BLaER1 treated with 17β-estradiol and CSF1 and Interleukin-3, amounts not matched to agents 10 nM and 100 nM (cell line): ENCODE results near the gene LENEP.
"Not testable (repeated sequence)": the region's sequence is repeated elsewhere in the genome, so short reads cannot be mapped to it uniquely, and the experiment has no call there.

ENCODE experiments used
- H3K27ac ChIP-seq, 11 experiments: shearing (Covaris generic); formaldehyde crosslinking; 2 replicates each; pipeline ENCODE4 v1.8.1; 2022
- H3K27me3 ChIP-seq, 11 experiments: shearing (Covaris generic); formaldehyde crosslinking; 2 replicates each; pipeline ENCODE4 v1.8.1; 2022
- H3K36me3 ChIP-seq, 11 experiments: shearing (Covaris generic); formaldehyde crosslinking; 2 replicates each; pipeline ENCODE4 v1.8.1; 2022
- H3K4me1 ChIP-seq, 10 experiments: shearing (Covaris generic); formaldehyde crosslinking; 2 replicates each; pipeline ENCODE4 v1.8.1; 2022
- H3K4me2 ChIP-seq, 11 experiments: shearing (Covaris generic); formaldehyde crosslinking; 2 replicates each; pipeline ENCODE4 v1.8.1; 2022
- H3K4me3 ChIP-seq, 10 experiments: shearing (Covaris generic); formaldehyde crosslinking; 2 replicates each; pipeline ENCODE4 v1.8.1; 2022
- H3K9ac ChIP-seq, 11 experiments: shearing (Covaris generic); formaldehyde crosslinking; 2 replicates each; pipeline ENCODE4 v1.8.1; 2022
- H3K9me3 ChIP-seq, 11 experiments: shearing (Covaris generic); formaldehyde crosslinking; replicated peaks in 1 of 11; 2 replicates each; pipeline ENCODE4 v1.8.1; 2022
- H4K20me1 ChIP-seq, 11 experiments: shearing (Covaris generic); formaldehyde crosslinking; 2 replicates each; pipeline ENCODE4 v1.8.1; 2022
- Cebpa-rat ChIP-seq, 11 experiments: shearing (Covaris generic); IDR thresholded peaks; 2 replicates each; pipeline ENCODE4 v1.8.1; 2022

LENEP gene

GRCh38 chr1:154975409-154976059 lies 17.9 kb upstream of the LENEP start:
- TF ChIP-seq Cebpa-rat (IDR thresholded peaks at IDR 0.05): no peak
- Histone ChIP-seq H3K9ac (peak overlapping the region; percentile 79 to 99 (median 91)), H3K27ac (peak overlapping the region; percentile 65 to 100 (median 96)), H3K4me1 (peaks cover 50 to 61% (median 55%) of the 10 kb centered on the region in 10 experiments), H3K36me3 (peaks cover 0 to 39% (median 25%) of the 10 kb centered on the region in 11 experiments; a peak in 19 of 22 replicates), H3K4me3 (peak overlapping the region; percentile 64 to 86 (median 69)), H3K4me2 (peak overlapping the region; percentile 81 to 95 (median 91)), H4K20me1 (peaks cover 4 to 28% (median 20%) of the 10 kb centered on the region in 11 experiments; a peak in 16 of 22 replicates), H3K27me3 (no peaks in the 10 kb centered on the region), H3K9me3 (no peaks in the 10 kb centered on the region)

DNA sequence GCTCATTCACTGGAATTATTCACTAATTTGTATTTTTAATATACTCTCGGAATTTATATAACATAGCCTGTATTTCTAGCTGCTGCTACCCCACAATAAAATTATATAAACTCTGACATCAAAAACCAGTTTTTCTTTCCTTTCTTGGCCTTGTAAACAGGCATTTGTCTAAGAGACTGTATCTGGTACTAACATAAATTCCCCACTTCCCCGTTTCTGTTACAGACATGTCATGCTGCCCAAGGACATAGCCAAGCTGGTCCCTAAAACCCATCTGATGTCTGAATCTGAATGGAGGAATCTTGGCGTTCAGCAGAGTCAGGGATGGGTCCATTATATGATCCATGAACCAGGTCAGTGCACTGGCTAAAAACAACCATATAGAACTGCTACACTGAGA lies 15.6 kb upstream of the LENEP start:
- not testable (repeated sequence) for H3K27me3 ChIP-seq, H3K4me3 ChIP-seq, H4K20me1 ChIP-seq, H3K9me3 ChIP-seq
- H3K36me3 ChIP-seq: peaks cover 0 to 52% (median 33%) of the 10 kb centered on the region in 11 experiments; a peak in 19 of 22 replicates
- H3K4me2 ChIP-seq: peak overlapping the region; percentile 81 to 95 (median 91); a peak in 21 of 22 replicates
- peak overlapping the region; percentile 42 to 99 (median 91); a peak in 13 of 22 replicates for H3K9ac ChIP-seq
- H3K4me1 ChIP-seq: peaks cover 38 to 56% (median 43%) of the 10 kb centered on the region in 10 experiments
- H3K27ac ChIP-seq: peak overlapping the region in 10 of 11 experiments; percentile 7 to 98 (median 77); a peak in 17 of 22 replicates

DNA sequence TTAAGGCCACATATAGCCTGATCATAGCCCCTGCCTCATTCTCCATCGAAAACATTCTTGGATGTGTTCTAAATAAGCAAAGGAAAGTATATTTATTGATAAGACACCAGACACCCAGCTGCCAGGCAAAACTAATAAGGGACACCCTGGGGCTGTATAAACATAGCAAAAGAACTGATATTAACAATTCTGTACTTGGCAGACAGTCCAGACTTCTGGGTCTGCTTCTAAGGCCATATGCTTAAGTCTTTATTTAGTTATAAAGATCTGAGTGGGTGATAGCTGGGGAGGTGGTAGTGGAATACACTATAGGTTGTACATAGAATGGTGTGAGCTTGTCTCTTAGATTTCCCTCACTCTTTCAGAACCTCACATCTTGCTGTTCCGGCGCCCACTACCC lies 15.0 kb upstream of the LENEP start:
- Histone ChIP-seq H3K27ac (peak overlapping the region in 7 of 11 experiments; percentile 7 to 98 (median 94); a peak in 8 of 22 replicates), H3K27me3 (no peaks in the 10 kb centered on the region), H3K4me2 (peak overlapping the region; percentile 26 to 95 (median 91); a peak in 15 of 22 replicates), H4K20me1 (peaks cover 0 to 2% (median 0%) of the 10 kb centered on the region in 11 experiments; a peak in 3 of 22 replicates), H3K4me1 (peaks cover 32 to 51% (median 37%) of the 10 kb centered on the region in 10 experiments), H3K4me3 (no peak overlapping the region), H3K9ac (peak overlapping the region in 7 of 11 experiments; percentile 38 to 99 (median 74); a peak in 6 of 22 replicates), H3K36me3 (peaks cover 0 to 52% (median 33%) of the 10 kb centered on the region in 11 experiments; a peak in 19 of 22 replicates), H3K9me3 (no peaks in the 10 kb centered on the region)
- TF ChIP-seq Cebpa-rat (IDR thresholded peaks at IDR 0.05): no peak

DNA sequence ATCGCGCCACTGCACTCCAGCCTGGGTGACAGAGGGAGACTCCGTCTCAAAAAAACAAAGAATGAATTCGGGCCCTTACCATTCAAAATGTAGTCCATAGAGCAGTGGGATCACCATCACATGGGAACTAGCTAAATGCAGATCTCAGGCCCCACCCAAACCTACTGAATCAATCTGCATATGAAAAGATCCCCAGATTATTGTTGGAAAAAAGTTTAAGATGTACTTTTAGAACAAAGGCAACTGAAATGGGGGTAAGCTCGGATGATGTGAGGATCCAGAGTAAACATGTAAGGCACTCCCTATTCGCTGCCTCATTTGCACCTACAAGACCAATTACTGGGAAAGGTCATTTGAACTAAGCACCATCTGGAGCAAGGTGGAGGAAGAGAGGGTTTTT lies 11.0 kb upstream of the LENEP start:
- peak overlapping the region; percentile 43 to 91 (median 78); a peak in 21 of 22 replicates for H3K9ac ChIP-seq
- peaks cover 7 to 70% (median 49%) of the 10 kb centered on the region in 11 experiments for H3K36me3 ChIP-seq
- no peaks in the 10 kb centered on the region for H3K27me3 ChIP-seq
- no peak for TF ChIP-seq Cebpa-rat (IDR thresholded peaks at IDR 0.05)
- H3K4me2 ChIP-seq: peak overlapping the region; percentile 73 to 97 (median 86)
- H3K27ac ChIP-seq: peak overlapping the region in 9 of 11 experiments; percentile 43 to 82 (median 72); a peak in 16 of 22 replicates
- no peaks in the 10 kb centered on the region for H3K9me3 ChIP-seq
- H3K4me1 ChIP-seq: peaks cover 33 to 56% (median 43%) of the 10 kb centered on the region in 10 experiments
- peaks cover 0 to 12% (median 5%) of the 10 kb centered on the region in 11 experiments; a peak in 12 of 22 replicates for H4K20me1 ChIP-seq
- H3K4me3 ChIP-seq: peak overlapping the region; percentile 73 to 91 (median 84)

GRCh38 chr1:154982897-154983648 lies 10.3 kb upstream of the LENEP start, which contains the start of gene FLAD1:
FLAD1 (plus strand) TSS chr1:154983344; CDS start chr1:154983695, 351 bp downstream.
- Histone ChIP-seq H3K4me1 (peaks cover 34 to 55% (median 42%) of the 10 kb centered on the region in 10 experiments), H3K36me3 (peaks cover 14 to 70% (median 54%) of the 10 kb centered on the region in 11 experiments), H3K9me3 (no peaks in the 10 kb centered on the region), H3K27me3 (no peaks in the 10 kb centered on the region), H3K27ac (peak within 1 kb of the TSS; percentile 49 to 84 (median 80); a peak in 21 of 22 replicates), H3K9ac (peak within 1 kb of the TSS; percentile 76 to 91 (median 87)), H3K4me3 (peak within 1 kb of the TSS; percentile 73 to 91 (median 84)), H3K4me2 (peak within 1 kb of the TSS; percentile 88 to 100 (median 97)), H4K20me1 (peaks cover 0 to 19% (median 12%) of the 10 kb centered on the region in 11 experiments; a peak in 14 of 22 replicates)
- TF ChIP-seq Cebpa-rat (IDR thresholded peaks at IDR 0.05): no peak

GRCh38 chr1:154983776-154984466 lies 9.5 kb upstream of the LENEP start:
- H3K9me3 ChIP-seq: no peaks in the 10 kb centered on the region
- H3K4me2 ChIP-seq: peak overlapping the region; percentile 88 to 100 (median 97)
- no peaks in the 10 kb centered on the region for H3K27me3 ChIP-seq
- peaks cover 32 to 59% (median 44%) of the 10 kb centered on the region in 10 experiments for H3K4me1 ChIP-seq
- TF ChIP-seq Cebpa-rat (IDR thresholded peaks at IDR 0.05): no peak
- peaks cover 0 to 28% (median 21%) of the 10 kb centered on the region in 11 experiments; a peak in 16 of 22 replicates for H4K20me1 ChIP-seq
- H3K4me3 ChIP-seq: peak overlapping the region; percentile 73 to 91 (median 84)
- H3K27ac ChIP-seq: peak overlapping the region; percentile 49 to 84 (median 80); a peak in 21 of 22 replicates
- peak overlapping the region; percentile 76 to 91 (median 87) for H3K9ac ChIP-seq
- H3K36me3 ChIP-seq: peaks cover 23 to 71% (median 57%) of the 10 kb centered on the region in 11 experiments

DNA sequence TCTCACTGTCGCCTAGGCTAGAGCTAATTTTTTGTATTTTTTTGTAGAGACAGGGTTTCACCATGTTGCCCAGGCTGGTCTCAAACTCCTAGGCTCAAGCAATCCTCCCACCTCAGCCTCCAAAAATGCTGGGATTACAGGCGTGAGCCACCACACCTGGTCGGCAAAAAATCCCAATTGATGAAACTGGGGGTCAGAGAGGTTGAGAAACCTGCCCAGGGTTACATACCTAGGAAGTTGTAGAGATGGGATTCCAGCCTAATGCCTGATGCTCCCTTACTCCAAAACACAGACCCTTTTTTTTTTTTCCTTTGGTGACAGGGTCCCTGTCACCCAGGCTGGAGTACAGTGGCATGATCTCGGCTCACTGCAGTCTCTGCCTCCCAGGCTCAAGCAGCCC lies 6.7 kb upstream of the LENEP start:
- Histone ChIP-seq H3K36me3 (peaks cover 49 to 70% (median 58%) of the 10 kb centered on the region in 11 experiments), H3K9ac (peak overlapping the region in 3 of 11 experiments; percentile 11 to 27 (median 13); a peak in 2 of 22 replicates), H3K4me1 (peaks cover 32 to 64% (median 48%) of the 10 kb centered on the region in 10 experiments), H4K20me1 (peaks cover 0 to 44% (median 37%) of the 10 kb centered on the region in 11 experiments; a peak in 18 of 22 replicates)
- not testable (repeated sequence) for H3K27ac ChIP-seq, H3K4me2 ChIP-seq, H3K4me3 ChIP-seq, H3K27me3 ChIP-seq, H3K9me3 ChIP-seq

GRCh38 chr1:154987326-154987725 lies 6.1 kb upstream of the LENEP start:
- no peaks in the 10 kb centered on the region for H3K27me3 ChIP-seq
- TF ChIP-seq Cebpa-rat (IDR thresholded peaks at IDR 0.05): no peak
- H3K9me3 ChIP-seq: no peaks in the 10 kb centered on the region
- peaks cover 49 to 74% (median 59%) of the 10 kb centered on the region in 11 experiments for H3K36me3 ChIP-seq
- H3K9ac ChIP-seq: no peak overlapping the region; a peak in 1 of 22 replicates
- peaks cover 29 to 59% (median 43%) of the 10 kb centered on the region in 10 experiments for H3K4me1 ChIP-seq
- H3K4me2 ChIP-seq: peak overlapping the region in 1 of 11 experiments; percentile 19; a peak in 1 of 22 replicates
- peaks cover 0 to 44% (median 37%) of the 10 kb centered on the region in 11 experiments; a peak in 18 of 22 replicates for H4K20me1 ChIP-seq
- H3K27ac ChIP-seq: no peak overlapping the region
- H3K4me3 ChIP-seq: no peak overlapping the region
